OCI-LY1 (cell line): ENCODE measurements around the gene RASAL2.

ENCODE experiments used
- H2AFZ ChIP-seq: fragments of 200-600 bp; sonication (generic), shearing (Covaris generic); 2 replicates; pipeline ENCODE4 v1.6.0; 2014; ENCODE audit warnings: antibody characterized with exemption, mild to moderate bottlenecking, low read length
- H3F3A ChIP-seq: fragments of 200-600 bp; sonication (generic), shearing (Covaris generic); 2 replicates; pipeline ENCODE4 v1.6.0; 2014; ENCODE audit warnings: mild to moderate bottlenecking, antibody characterized with exemption, low read length, moderate library complexity; ENCODE audit not compliant: insufficient read depth
- H3K27ac ChIP-seq: fragments of 200-600 bp; sonication (generic); 2 replicates; pipeline ENCODE4 v1.5.1; 2014; ENCODE audit warnings: low read length, mixed run types, mild to moderate bottlenecking, low read depth; ENCODE audit not compliant: poor library complexity, severe bottlenecking
- H3K27me3 ChIP-seq: fragments of 200-600 bp; sonication (generic); 2 replicates; pipeline ENCODE4 v1.6.0; 2014; ENCODE audit warnings: antibody characterized with exemption, mild to moderate bottlenecking, low read length, moderate library complexity; ENCODE audit not compliant: insufficient read depth
- H3K36me3 ChIP-seq: fragments of 200-600 bp; sonication (generic); 2 replicates; pipeline ENCODE4 v1.6.1; 2014; ENCODE audit warnings: mild to moderate bottlenecking, antibody characterized with exemption, low read length, moderate library complexity, mixed read lengths; ENCODE audit not compliant: insufficient read depth
- H3K4me1 ChIP-seq: fragments of 200-600 bp; sonication (generic); 2 replicates; pipeline ENCODE4 v1.5.1; 2014; ENCODE audit warnings: mild to moderate bottlenecking, low read length, moderate library complexity; ENCODE audit not compliant: insufficient read depth, severe bottlenecking
- H3K4me2 ChIP-seq: fragments of 200-600 bp; sonication (generic), shearing (Covaris generic); 2 replicates; pipeline ENCODE4 v1.6.1; 2014; ENCODE audit warnings: low read length
- H3K4me3 ChIP-seq: fragments of 200-600 bp; sonication (generic); 2 replicates; pipeline ENCODE4 v1.5.1; 2014; ENCODE audit warnings: low read length, low read depth, mild to moderate bottlenecking, mixed read lengths; ENCODE audit not compliant: poor library complexity, severe bottlenecking
- H3K79me2 ChIP-seq: fragments of 200-600 bp; shearing (Covaris generic); 2 replicates; pipeline ENCODE4 v1.6.1; 2016; ENCODE audit warnings: mixed run types, low read length, mixed read lengths; ENCODE audit not compliant: insufficient read depth
- H3K9ac ChIP-seq: fragments of 200-600 bp; sonication (generic), shearing (Covaris generic); 2 replicates; pipeline ENCODE4 v1.6.1; 2014; ENCODE audit warnings: mild to moderate bottlenecking, low read length, mixed read lengths
- H3K9me2 ChIP-seq: fragments of 200-600 bp; sonication (generic), shearing (Covaris generic); 2 replicates; pipeline ENCODE4 v1.6.1; 2014; ENCODE audit warnings: low read depth, mild to moderate bottlenecking, low read length, mixed read lengths
- H3K9me3 ChIP-seq: fragments of 200-600 bp; shearing (Covaris generic); 2 replicates; pipeline ENCODE4 v1.6.1; 2014; ENCODE audit warnings: low read length, mixed read lengths
- H4K20me1 ChIP-seq: fragments of 200-600 bp; sonication (generic), shearing (Covaris generic); 2 replicates; pipeline ENCODE4 v1.6.0; 2016; ENCODE audit warnings: mild to moderate bottlenecking, low read length; ENCODE audit not compliant: insufficient read depth
- CTCF ChIP-seq: fragments of 200-600 bp; sonication (generic), shearing (Covaris generic); IDR thresholded peaks from 2 replicates; pipeline ENCODE4 v1.5.1; 2017; ENCODE audit warnings: mild to moderate bottlenecking, antibody characterized with exemption, low read length, moderate library complexity, mixed read lengths
- EZH2 ChIP-seq: fragments of 200-600 bp; sonication (generic), shearing (Covaris generic); IDR thresholded peaks from 2 replicates; pipeline ENCODE4 v1.8.0; 2017; ENCODE audit warnings: borderline replicate concordance, mixed run types, mild to moderate bottlenecking, antibody characterized with exemption, low read length, moderate library complexity, mixed read lengths

The RASAL2 gene

GRCh38 chr1:178278916-178279686 lies 185.2 kb downstream of the RASAL2 start:
- Histone ChIP-seq H2AFZ (no peak overlapping the region), H3K9me2 (no peaks in the 10 kb centered on the region), H3K4me1 (no peaks in the 10 kb centered on the region), H3K4me2 (no peak overlapping the region), H3F3A (no peaks in the 10 kb centered on the region), H4K20me1 (no peaks in the 10 kb centered on the region), H3K79me2 (no peaks in the 10 kb centered on the region), H3K4me3 (no peak overlapping the region), H3K27ac (no peak overlapping the region), H3K9me3 (no peaks in the 10 kb centered on the region), H3K9ac (no peak overlapping the region), H3K36me3 (no peaks in the 10 kb centered on the region), H3K27me3 (no peaks in the 10 kb centered on the region)
- TF ChIP-seq EZH2 (no peak), CTCF (no peak)

- H3K9me3 ChIP-seq, result no peaks in the 10 kb centered on the region
- H3K4me2 ChIP-seq, result no peak overlapping the region
- H3K4me1 ChIP-seq, result no peaks in the 10 kb centered on the region
- H4K20me1 ChIP-seq, result no peaks in the 10 kb centered on the region
- H3K27ac ChIP-seq, result no peak overlapping the region
- H3F3A ChIP-seq, result no peaks in the 10 kb centered on the region
- H3K9me2 ChIP-seq, result no peaks in the 10 kb centered on the region
- no peak overlapping the region for H2AFZ ChIP-seq
- H3K36me3 ChIP-seq, result no peaks in the 10 kb centered on the region
- no peaks in the 10 kb centered on the region for H3K79me2 ChIP-seq
- no peak overlapping the region for H3K4me3 ChIP-seq
- TF ChIP-seq CTCF (no peak), EZH2 (no peak)
- H3K9ac ChIP-seq, result no peak overlapping the region
- H3K27me3 ChIP-seq, result no peaks in the 10 kb centered on the region
Observed at GRCh38 chr1:178282949-178283367, 189.1 kb downstream of the RASAL2 start.

GRCh38 chr1:178283409-178283808 lies 189.5 kb downstream of the RASAL2 start:
- no peaks in the 10 kb centered on the region for H4K20me1 ChIP-seq
- H3K9ac ChIP-seq, result no peak overlapping the region
- TF ChIP-seq CTCF (no peak), EZH2 (no peak)
- no peaks in the 10 kb centered on the region for H3K9me2 ChIP-seq
- no peaks in the 10 kb centered on the region for H3F3A ChIP-seq
- no peaks in the 10 kb centered on the region for H3K27me3 ChIP-seq
- no peak overlapping the region for H2AFZ ChIP-seq
- H3K79me2 ChIP-seq, result no peaks in the 10 kb centered on the region
- no peak overlapping the region for H3K27ac ChIP-seq
- no peak overlapping the region for H3K4me3 ChIP-seq
- H3K4me1 ChIP-seq, result no peaks in the 10 kb centered on the region
- H3K4me2 ChIP-seq, result no peak overlapping the region
- H3K36me3 ChIP-seq, result no peaks in the 10 kb centered on the region
- H3K9me3 ChIP-seq, result no peaks in the 10 kb centered on the region
